Brain microvascular endothelial cell (primary cell): ENCODE results near the gene PARVB.
"Not testable (repeated sequence)": the region's sequence is repeated elsewhere in the genome, so short reads cannot be mapped to it uniquely, and the experiment has no call there.

Experiments used
- DNase-seq: peaks from one replicate; pipeline ENCODE4 v3.0.0-alpha.2; 2020
- H3K27ac ChIP-seq: fragments of 250-450 bp; sonication (Bioruptor Pico); 2 replicates; pipeline ENCODE4 v1.5.1; 2020; ENCODE audit warnings: mild to moderate bottlenecking, moderate library complexity
- H3K27me3 ChIP-seq: fragments of 250-450 bp; sonication (Bioruptor Pico); replicated peaks from 2 replicates; pipeline ENCODE4 v1.5.1; 2020; ENCODE audit warnings: mild to moderate bottlenecking
- H3K36me3 ChIP-seq: fragments of 250-450 bp; sonication (Bioruptor Pico); replicated peaks from 2 replicates; pipeline ENCODE4 v1.5.1; 2020; ENCODE audit warnings: mild to moderate bottlenecking
- H3K4me3 ChIP-seq: 2 replicates; pipeline ENCODE4 v1.5.1; 2011; ENCODE audit warnings: low read depth, mild to moderate bottlenecking, control low read depth, low read length, moderate library complexity
- CTCF ChIP-seq: IDR thresholded peaks from 2 replicates; pipeline ENCODE4 v1.5.1; 2011; ENCODE audit warnings: low read depth, mild to moderate bottlenecking, moderate library complexity, low read length, control low read depth, inconsistent platforms; ENCODE audit errors: missing control alignments
- in situ Hi-C: cut with HindIII; loops from 2 replicates; pipeline ENCODE4 v1.10.0; 2017; ENCODE audit warnings: low sequenced_read_pairs, low pct_ligation_motif_present

The PARVB gene

DNA sequence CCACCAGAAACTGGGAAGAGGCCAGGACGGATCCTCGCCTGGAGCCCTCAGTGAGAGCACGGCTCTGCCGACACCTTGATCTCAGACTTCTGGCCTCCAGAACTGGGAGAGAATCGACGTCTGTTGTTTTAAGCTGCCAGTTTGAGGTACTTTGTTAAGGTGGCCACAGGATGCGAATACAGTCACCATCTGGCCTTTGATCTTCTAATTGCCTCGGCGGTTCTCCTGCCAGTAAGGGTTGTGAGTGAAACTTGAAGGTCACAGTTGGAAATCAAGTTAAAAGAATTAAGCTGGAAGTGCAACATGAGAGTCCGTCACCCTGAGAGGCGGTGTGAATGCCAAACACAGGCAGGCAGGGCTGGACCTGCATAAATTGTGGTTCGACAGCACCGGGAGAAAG is 27.9 kb downstream of the PARVB start:
- no peak overlapping the region for H3K4me3 ChIP-seq
- no peaks in the 10 kb centered on the region for H3K36me3 ChIP-seq
- H3K27me3 ChIP-seq = no peaks in the 10 kb centered on the region
- no peak overlapping the region for H3K27ac ChIP-seq
- no peak for TF ChIP-seq CTCF
- DNase-seq = no peak
- in situ Hi-C loops = no loop called here

- DNase-seq = no peak
- no peak for TF ChIP-seq CTCF
- Histone ChIP-seq H3K36me3 (no peaks in the 10 kb centered on the region), H3K27me3 (no peaks in the 10 kb centered on the region), H3K27ac (no peak overlapping the region), H3K4me3 (no peak overlapping the region)
- in situ Hi-C loops = no loop called here
Observed at GRCh38 chr22:44055805-44056204, 31.7 kb downstream of the PARVB start.

GRCh38 chr22:44056649-44057048 is 32.5 kb downstream of the PARVB start:
- H3K36me3 ChIP-seq, H3K27me3 ChIP-seq, in situ Hi-C loops, DNase-seq, H3K4me3 ChIP-seq, H3K27ac ChIP-seq: not testable (repeated sequence)

DNA sequence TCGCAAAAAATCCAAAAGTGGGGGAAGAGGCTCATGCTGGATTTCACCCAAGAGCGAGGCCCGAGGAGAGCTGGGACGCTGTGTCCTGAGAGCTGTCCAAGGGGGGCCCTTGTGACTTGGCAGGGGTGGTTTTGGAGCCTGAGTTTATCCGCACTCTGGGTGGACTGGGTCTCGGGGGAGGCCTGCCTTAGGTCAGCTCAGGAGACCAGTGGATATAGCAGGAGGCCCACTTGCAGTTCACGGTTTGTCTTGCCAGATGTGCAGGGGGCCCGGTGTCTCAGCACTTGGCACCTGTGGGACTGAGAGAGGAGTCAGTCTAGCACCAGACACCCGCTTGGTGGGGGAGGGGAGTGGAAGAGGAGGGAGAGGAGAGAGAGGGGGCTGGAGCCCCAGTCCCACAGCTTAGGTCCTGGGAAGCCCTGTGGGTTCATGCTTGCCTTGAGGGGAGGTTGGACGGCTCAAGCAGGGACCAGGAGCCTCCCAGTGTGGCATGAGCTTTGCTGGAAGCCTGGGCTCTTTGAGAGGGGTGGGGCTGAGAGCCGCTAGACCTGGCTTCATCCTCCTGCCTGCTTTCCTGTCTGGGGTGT is 33.4 kb downstream of the PARVB start:
- Histone ChIP-seq H3K27ac (no peak overlapping the region), H3K27me3 (no peaks in the 10 kb centered on the region), H3K36me3 (no peaks in the 10 kb centered on the region), H3K4me3 (no peak overlapping the region)
- no peak for DNase-seq
- TF ChIP-seq CTCF = no peak
- in situ Hi-C loops = no loop called here

- no peaks in the 10 kb centered on the region for H3K36me3 ChIP-seq
- H3K27ac ChIP-seq = no peak overlapping the region
- H3K27me3 ChIP-seq = no peaks in the 10 kb centered on the region
- no peak overlapping the region for H3K4me3 ChIP-seq
- in situ Hi-C loops = no loop called here
- no peak for TF ChIP-seq CTCF
- DNase-seq = no peak
Observed at GRCh38 chr22:44063462-44064371, 39.6 kb downstream of the PARVB start.

- DNase-seq = no peak
- no peaks in the 10 kb centered on the region for H3K27me3 ChIP-seq
- no peaks in the 10 kb centered on the region for H3K36me3 ChIP-seq
- TF ChIP-seq CTCF = no peak
- no peak overlapping the region for H3K4me3 ChIP-seq
- H3K27ac ChIP-seq = no peak overlapping the region
- in situ Hi-C loops = no loop called here
Observed at GRCh38 chr22:44067033-44067432, 42.9 kb downstream of the PARVB start.
